Heart left ventricle (tissue), 13 donors: ENCODE data around the gene MED27.

Experiments used
- CTCF ChIP-seq, 12 donors: fragments of 200-600 bp; sonication (generic) in 4 of 12; IDR thresholded peaks; one replicate each; pipeline versions ENCODE4 v1.5.0 to v1.8.0; 2018 to 2022; ENCODE audit warnings: antibody characterized with exemption in 12 of 12, mild to moderate bottlenecking in 5 of 12
- POLR2A ChIP-seq, 2 donors: fragments of 450-650 bp; IDR thresholded peaks; one replicate each; pipeline ENCODE4 v1.6.1; 2017; ENCODE audit warnings: antibody characterized with exemption in 2 of 2, mild to moderate bottlenecking in 2 of 2, moderate library complexity in 2 of 2
- donor health status: ischemic (EF 13 %, LVEDD 7.1; RV severe dilation, severe dysfunction).
- donor health status: DM: no; HTN: yes; CAD: no.
- donor health status: DM: no; HTN: no; CAD: no.
- donor health status: ischemic (EF 25% LVEDD 6.9; RV normal size, moderate dysfunction).
- donor health status: ischemic (EF 25% LVEDD 5.7; RV mildly dilated, moderate dysfunction).
- donor health status: ischemic (EF 35%, LVEDD 5.7; RV mildly dilated, moderate dysfunction).
- donor health status: nonischemic (EF 11% LVEDD 7.7; RV severe dilation, severe dysfunction).
- donor health status: DM: yes; HTN: yes; CAD: no.
- donor health status: PGD.
- donor health status: ischemic (EF 29% LVEDD 5.4; RV normal size, mild dysfunction).
- donor health status: nonischemic (EF 23%, LVEDD 6.1; RV moderate dilation, normal function).

GRCh38 chr9:131961496-131961880 is 118.2 kb downstream of the MED27 start:
- no peak for TF ChIP-seq POLR2A (IDR thresholded peaks at IDR 0.05)
- TF ChIP-seq CTCF (IDR thresholded peaks at IDR 0.05) = no peak
